ENCODE measurements around the gene GPR153.

GPR153 gene

GRCh38 chr1:6294890-6295556 is 34.1 kb upstream of the GPR153 start:
- H3K4me1 ChIP-seq (ENCODE audit: insufficient read depth, insufficient read length), result no peaks in the 10 kb centered on the region
- H3K27me3 ChIP-seq (ENCODE audit: insufficient read depth, insufficient read length), result no peaks in the 10 kb centered on the region
- H3K9me3 ChIP-seq (ENCODE audit: insufficient read depth, low read length), result no peaks in the 10 kb centered on the region
- peaks cover 16% of the 10 kb centered on the region for H3K36me3 ChIP-seq (ENCODE audit: insufficient read depth, insufficient read length, low read length)
- no peak overlapping the region for H3K9ac ChIP-seq (ENCODE audit: insufficient read length, low read depth)
- TF ChIP-seq SUZ12 (IDR thresholded peaks at IDR 0.05; ENCODE audit: extremely low read depth, insufficient read depth, insufficient read length) (no peak), YY1 (IDR thresholded peaks at IDR 0.05; ENCODE audit: insufficient read depth, insufficient read length) (no peak), ZNF274 (IDR thresholded peaks at IDR 0.05; ENCODE audit: low read depth, low read length) (no peak)
- DNase-seq (ENCODE audit: low read depth, low spot score), result no peak
- no peak overlapping the region for H3K4me3 ChIP-seq (ENCODE audit: insufficient read length, low read depth)

GRCh38 chr1:6294080-6294889 is 33.4 kb upstream of the GPR153 start:
- H3K9me3 ChIP-seq (ENCODE audit: insufficient read depth, low read length), result no peaks in the 10 kb centered on the region
- DNase-seq (ENCODE audit: low read depth, low spot score), result no peak
- no peaks in the 10 kb centered on the region for H3K4me1 ChIP-seq (ENCODE audit: insufficient read depth, insufficient read length)
- TF ChIP-seq SUZ12 (IDR thresholded peaks at IDR 0.05; ENCODE audit: extremely low read depth, insufficient read depth, insufficient read length) (no peak), ZNF274 (IDR thresholded peaks at IDR 0.05; ENCODE audit: low read depth, low read length) (no peak), YY1 (IDR thresholded peaks at IDR 0.05; ENCODE audit: insufficient read depth, insufficient read length) (no peak)
- H3K4me3 ChIP-seq (ENCODE audit: insufficient read length, low read depth), result no peak overlapping the region
- H3K9ac ChIP-seq (ENCODE audit: insufficient read length, low read depth), result no peak overlapping the region
- H3K36me3 ChIP-seq (ENCODE audit: insufficient read depth, insufficient read length, low read length), result peaks cover 14% of the 10 kb centered on the region
- no peaks in the 10 kb centered on the region for H3K27me3 ChIP-seq (ENCODE audit: insufficient read depth, insufficient read length)

- no peak for TF ChIP-seq YY1 (IDR thresholded peaks at IDR 0.05; ENCODE audit: insufficient read depth, insufficient read length)
- TF ChIP-seq ZNF274 (IDR thresholded peaks at IDR 0.05; ENCODE audit: low read depth, low read length), result no peak
- no peak for TF ChIP-seq SUZ12 (IDR thresholded peaks at IDR 0.05; ENCODE audit: extremely low read depth, insufficient read depth, insufficient read length)
- H3K36me3 ChIP-seq (ENCODE audit: insufficient read depth, insufficient read length, low read length), result peaks cover 14% of the 10 kb centered on the region
- no peak for DNase-seq (ENCODE audit: low read depth, low spot score)
- no peaks in the 10 kb centered on the region for H3K9me3 ChIP-seq (ENCODE audit: insufficient read depth, low read length)
- no peak overlapping the region for H3K4me3 ChIP-seq (ENCODE audit: insufficient read length, low read depth)
- H3K9ac ChIP-seq (ENCODE audit: insufficient read length, low read depth), result no peak overlapping the region
- no peaks in the 10 kb centered on the region for H3K27me3 ChIP-seq (ENCODE audit: insufficient read depth, insufficient read length)
- H3K4me1 ChIP-seq (ENCODE audit: insufficient read depth, insufficient read length), result no peaks in the 10 kb centered on the region
Observed at GRCh38 chr1:6292102-6292501, 31.2 kb upstream of the GPR153 start.

- peaks cover 5% of the 10 kb centered on the region for H3K36me3 ChIP-seq (ENCODE audit: insufficient read depth, insufficient read length, low read length)
- H3K9me3 ChIP-seq (ENCODE audit: insufficient read depth, low read length), result no peaks in the 10 kb centered on the region
- no peaks in the 10 kb centered on the region for H3K27me3 ChIP-seq (ENCODE audit: insufficient read depth, insufficient read length)
- H3K9ac ChIP-seq (ENCODE audit: insufficient read length, low read depth), result no peak overlapping the region
- H3K4me1 ChIP-seq (ENCODE audit: insufficient read depth, insufficient read length), result no peaks in the 10 kb centered on the region
- no peak overlapping the region for H3K4me3 ChIP-seq (ENCODE audit: insufficient read length, low read depth)
- DNase-seq (ENCODE audit: low read depth, low spot score), result no peak
- TF ChIP-seq ZNF274 (IDR thresholded peaks at IDR 0.05; ENCODE audit: low read depth, low read length) (no peak), YY1 (IDR thresholded peaks at IDR 0.05; ENCODE audit: insufficient read depth, insufficient read length) (no peak), SUZ12 (IDR thresholded peaks at IDR 0.05; ENCODE audit: extremely low read depth, insufficient read depth, insufficient read length) (no peak)
Observed at GRCh38 chr1:6288665-6289064, 27.8 kb upstream of the GPR153 start.

- no peak for DNase-seq (ENCODE audit: low read depth, low spot score)
- Histone ChIP-seq H3K4me1 (ENCODE audit: insufficient read depth, insufficient read length) (no peaks in the 10 kb centered on the region), H3K27me3 (ENCODE audit: insufficient read depth, insufficient read length) (no peaks in the 10 kb centered on the region), H3K9ac (ENCODE audit: insufficient read length, low read depth) (no peak overlapping the region), H3K4me3 (ENCODE audit: insufficient read length, low read depth) (no peak overlapping the region), H3K9me3 (ENCODE audit: insufficient read depth, low read length) (no peaks in the 10 kb centered on the region), H3K36me3 (ENCODE audit: insufficient read depth, insufficient read length, low read length) (peaks cover under 1% of the 10 kb centered on the region)
- TF ChIP-seq SUZ12 (IDR thresholded peaks at IDR 0.05; ENCODE audit: extremely low read depth, insufficient read depth, insufficient read length) (no peak), YY1 (IDR thresholded peaks at IDR 0.05; ENCODE audit: insufficient read depth, insufficient read length) (no peak), ZNF274 (IDR thresholded peaks at IDR 0.05; ENCODE audit: low read depth, low read length) (no peak)
Observed at GRCh38 chr1:6288026-6288425, 27.1 kb upstream of the GPR153 start.

- H3K4me1 ChIP-seq (ENCODE audit: insufficient read depth, insufficient read length), result no peaks in the 10 kb centered on the region
- TF ChIP-seq SUZ12 (IDR thresholded peaks at IDR 0.05; ENCODE audit: extremely low read depth, insufficient read depth, insufficient read length), result no peak
- no peak for TF ChIP-seq ZNF274 (IDR thresholded peaks at IDR 0.05; ENCODE audit: low read depth, low read length)
- no peak for TF ChIP-seq YY1 (IDR thresholded peaks at IDR 0.05; ENCODE audit: insufficient read depth, insufficient read length)
- H3K4me3 ChIP-seq (ENCODE audit: insufficient read length, low read depth), result no peak overlapping the region
- H3K9me3 ChIP-seq (ENCODE audit: insufficient read depth, low read length), result no peaks in the 10 kb centered on the region
- no peak overlapping the region for H3K9ac ChIP-seq (ENCODE audit: insufficient read length, low read depth)
- DNase-seq (ENCODE audit: low read depth, low spot score), result no peak
- H3K27me3 ChIP-seq (ENCODE audit: insufficient read depth, insufficient read length), result no peaks in the 10 kb centered on the region
- H3K36me3 ChIP-seq (ENCODE audit: insufficient read depth, insufficient read length, low read length), result no peaks in the 10 kb centered on the region
Observed at GRCh38 chr1:6287431-6287886, 26.6 kb upstream of the GPR153 start.

GRCh38 chr1:6287029-6287428 is 26.1 kb upstream of the GPR153 start:
- no peaks in the 10 kb centered on the region for H3K36me3 ChIP-seq (ENCODE audit: insufficient read depth, insufficient read length, low read length)
- H3K9ac ChIP-seq (ENCODE audit: insufficient read length, low read depth), result no peak overlapping the region
- H3K4me1 ChIP-seq (ENCODE audit: insufficient read depth, insufficient read length), result no peaks in the 10 kb centered on the region

More at GRCh38 chr1:6287029-6287428, 26.1 kb upstream of the GPR153 start:
- Histone ChIP-seq H3K4me3 (ENCODE audit: insufficient read length, low read depth) (no peak overlapping the region), H3K9me3 (ENCODE audit: insufficient read depth, low read length) (no peaks in the 10 kb centered on the region), H3K27me3 (ENCODE audit: insufficient read depth, insufficient read length) (no peaks in the 10 kb centered on the region)
- DNase-seq (ENCODE audit: low read depth, low spot score), result no peak
- TF ChIP-seq YY1 (IDR thresholded peaks at IDR 0.05; ENCODE audit: insufficient read depth, insufficient read length) (no peak), ZNF274 (IDR thresholded peaks at IDR 0.05; ENCODE audit: low read depth, low read length) (no peak), SUZ12 (IDR thresholded peaks at IDR 0.05; ENCODE audit: extremely low read depth, insufficient read depth, insufficient read length) (no peak)

Data from NT2/D1 (cell line).